SW 1271 (cell line): Measurements from ENCODE around the gene GPLD1.
"Not testable (repeated sequence)": the region's sequence is repeated elsewhere in the genome, so short reads cannot be mapped to it uniquely, and the experiment has no call there.

Source experiments
- DNase-seq, 2 experiments: peaks; one replicate each; lab custom pipeline; 2025; lab: John Stamatoyannopoulos, UW

GPLD1 gene

GRCh38 chr6:24453921-24454320 is 35.5 kb downstream of the GPLD1 start:
- no peak for DNase-seq

GRCh38 chr6:24451581-24452388 is 37.6 kb downstream of the GPLD1 start:
- no peak for DNase-seq

GRCh38 chr6:24448828-24449525 is 40.4 kb downstream of the GPLD1 start:
- no peak for DNase-seq

- DNase-seq = no peak
These were observed 41.0 kb downstream of the GPLD1 start for GRCh38 chr6:24448396-24448795.

GRCh38 chr6:24446670-24447069 is 42.7 kb downstream of the GPLD1 start:
- no peak for DNase-seq

- DNase-seq = no peak
These were observed 43.7 kb downstream of the GPLD1 start for GRCh38 chr6:24445704-24446103.

GRCh38 chr6:24444588-24444987 is 44.8 kb downstream of the GPLD1 start:
- no peak for DNase-seq

- no peak for DNase-seq
These were observed 47.8 kb downstream of the GPLD1 start for GRCh38 chr6:24441599-24441904.

GRCh38 chr6:24440897-24441598 is 48.3 kb downstream of the GPLD1 start:
- no peak for DNase-seq

- DNase-seq = no peak
These were observed 49.4 kb downstream of the GPLD1 start for GRCh38 chr6:24439858-24440539.

- no peak for DNase-seq
These were observed 52.4 kb downstream of the GPLD1 start for GRCh38 chr6:24436979-24437378.

- DNase-seq = no peak
These were observed 56.8 kb downstream of the GPLD1 start for GRCh38 chr6:24432611-24433010.

- DNase-seq = peak in 1 of 2 experiments; percentile 60
These were observed 58.3 kb downstream of the GPLD1 start for GRCh38 chr6:24431045-24431451.

- no peak for DNase-seq
These were observed 59.3 kb downstream of the GPLD1 start for GRCh38 chr6:24430086-24430485.

- DNase-seq = no peak
These were observed 60.2 kb downstream of the GPLD1 start for GRCh38 chr6:24429146-24429545.

- no peak for DNase-seq
These were observed 60.8 kb downstream of the GPLD1 start for GRCh38 chr6:24428615-24429014.

GRCh38 chr6:24426729-24427446 is 62.5 kb downstream of the GPLD1 start:
- no peak for DNase-seq

GRCh38 chr6:24425091-24425490 is 64.3 kb downstream of the GPLD1 start:
- no peak for DNase-seq

GRCh38 chr6:24419526-24419925 is 69.9 kb downstream of the GPLD1 start:
- DNase-seq = no peak

GRCh38 chr6:24415753-24416152 is 73.6 kb downstream of the GPLD1 start:
- no peak for DNase-seq

GRCh38 chr6:24414531-24414930 is 74.8 kb downstream of the GPLD1 start:
- not testable (repeated sequence) for DNase-seq

GRCh38 chr6:24412294-24412693 is 77.1 kb downstream of the GPLD1 start:
- no peak for DNase-seq
